NCI-H128 (cell line): ENCODE data around the gene RIT1.

Experiments used
- DNase-seq: peaks from one replicate; lab custom pipeline; 2025; ENCODE audit not compliant: unreplicated experiment; lab: John Stamatoyannopoulos, UW

The RIT1 gene

DNA sequence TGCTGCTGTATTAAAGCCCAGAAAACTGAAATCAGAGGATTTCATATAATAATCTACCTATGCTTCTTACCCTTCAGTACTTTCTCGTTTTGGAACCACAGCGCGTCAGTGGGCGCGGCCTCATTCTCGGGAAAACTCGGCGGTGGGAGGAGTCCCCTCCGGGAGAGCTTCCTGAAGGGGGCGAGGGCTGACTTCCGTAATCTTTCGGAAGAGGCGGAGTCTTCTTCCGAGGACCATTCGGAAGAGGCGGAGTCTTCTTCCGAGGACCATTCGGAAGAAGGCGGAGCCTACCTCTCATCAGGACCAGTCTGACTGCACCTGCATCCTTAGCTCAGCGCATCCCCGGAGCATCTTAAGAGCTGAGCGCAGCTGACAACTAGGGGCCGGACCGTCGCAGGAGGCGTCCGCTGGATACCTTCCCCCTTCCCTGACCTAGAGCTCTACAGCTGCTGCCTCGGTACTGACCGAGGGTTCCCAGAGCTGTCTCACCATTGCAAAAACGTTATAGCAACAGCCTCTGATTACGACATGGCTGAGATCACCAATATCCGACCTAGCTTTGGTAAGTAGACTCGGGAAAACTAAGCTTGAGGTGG is 51.8 kb downstream of the RIT1 start, which contains the start of gene SYT11:
SYT11 (plus strand) TSS at position 334 of the 596 bp plus-strand sequence; CDS start at position 529, 195 bp downstream.
- DNase-seq, result peak; percentile 99

DNA sequence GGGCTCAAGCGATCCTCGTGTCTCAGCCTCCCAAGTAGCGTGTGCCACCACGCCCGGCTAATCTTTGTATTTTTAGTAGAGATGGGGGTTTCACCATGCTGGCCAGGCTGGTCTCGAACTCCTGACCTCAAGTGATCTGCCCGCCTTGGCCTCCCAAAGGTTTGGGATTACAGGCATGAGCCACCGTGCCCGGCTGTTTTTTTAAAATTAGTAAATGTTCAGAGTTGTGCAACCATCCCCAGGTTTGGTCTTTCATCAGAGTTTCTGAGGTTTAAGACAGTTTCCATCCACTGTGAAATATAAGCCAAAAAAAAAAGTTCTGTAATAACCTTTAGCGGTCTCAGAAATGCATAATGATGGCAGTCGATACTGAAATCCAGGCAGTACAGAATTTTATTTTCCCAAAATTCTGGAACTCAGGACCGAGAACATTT is 52.3 kb downstream of the RIT1 start:
- DNase-seq, result no peak

DNA sequence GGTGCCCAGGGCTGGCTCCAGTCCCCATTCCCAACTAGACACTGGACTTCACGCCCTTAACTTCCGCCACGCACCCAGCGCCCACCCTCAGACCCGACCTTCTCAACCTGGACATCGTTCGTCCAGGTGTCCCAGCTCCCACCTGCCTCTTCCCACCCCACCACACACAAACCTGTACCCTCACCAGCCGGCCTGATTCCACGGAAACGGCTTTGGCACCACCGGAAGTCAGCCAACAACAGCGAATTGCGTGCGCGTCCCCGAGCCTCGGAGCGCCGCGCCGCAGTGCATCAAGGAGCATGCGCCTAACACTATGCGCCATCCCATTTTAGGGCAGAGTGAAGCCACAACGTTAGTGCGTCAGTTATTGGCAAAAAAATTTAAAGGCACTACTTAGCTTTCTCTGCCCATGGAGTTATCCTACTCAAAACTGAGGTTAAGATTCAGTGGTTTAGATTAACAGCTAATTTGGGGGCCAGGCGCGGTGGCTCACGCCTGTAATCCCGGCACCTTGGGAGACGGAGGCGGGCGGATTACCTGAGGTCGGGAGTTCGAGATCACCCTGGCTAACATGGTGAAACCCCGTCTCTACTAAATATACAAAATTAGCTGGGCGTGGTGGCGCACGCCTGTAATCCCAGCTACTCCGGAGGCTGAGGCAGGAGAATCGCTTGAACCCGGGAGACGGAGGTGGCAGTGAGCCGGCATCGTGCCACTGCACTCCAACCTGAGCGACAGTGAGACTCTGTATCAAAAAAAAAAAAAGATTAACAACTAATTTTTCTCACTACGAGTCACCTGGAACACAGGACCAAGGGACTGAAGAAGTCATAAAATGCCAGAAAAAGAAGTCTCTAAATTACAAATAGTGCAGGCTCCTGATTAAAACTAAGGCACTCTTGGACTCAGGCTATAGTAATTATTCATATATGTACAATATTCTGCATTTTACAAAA is 53.9 kb downstream of the RIT1 start, which contains the start of gene GON4L:
GON4L (minus strand) TSS at position 240 of the 956 bp plus-strand sequence. CDS start 3,434 bp downstream, outside the sequence.
- peak; percentile 91 for DNase-seq

DNA sequence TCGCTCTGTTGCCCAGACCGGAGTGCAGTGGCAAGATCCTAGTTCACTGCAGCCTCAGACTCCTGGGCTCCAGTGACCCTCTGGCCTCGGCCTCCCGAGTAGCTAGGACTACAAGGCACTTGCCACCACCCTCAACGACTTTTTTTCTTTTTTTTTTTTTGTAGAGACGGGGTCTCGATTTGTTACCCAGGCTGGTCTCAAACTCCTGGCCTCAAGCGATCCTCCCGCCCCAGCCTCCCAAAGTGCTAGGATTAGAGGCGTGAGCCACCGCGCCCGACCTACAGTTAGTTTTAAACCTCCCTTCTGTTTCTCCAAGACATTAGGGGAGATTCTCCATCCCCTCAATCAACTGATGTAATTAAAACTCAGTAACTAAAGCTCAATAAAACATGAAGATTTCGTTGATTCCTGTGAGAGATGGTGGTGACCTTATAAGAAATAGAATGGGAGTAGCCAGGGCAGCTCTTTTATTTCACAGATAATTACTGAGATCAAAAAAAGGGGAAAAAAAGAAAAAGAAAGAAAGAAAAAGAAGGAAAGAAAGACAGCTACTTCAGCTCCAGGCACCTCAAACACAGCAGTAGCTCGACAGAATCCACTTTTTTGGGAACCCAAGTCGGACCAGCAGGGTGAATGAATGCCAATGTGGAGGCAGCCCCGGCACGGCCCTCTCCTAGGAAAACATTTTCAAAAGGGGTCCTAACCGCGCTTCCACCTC is 54.7 kb downstream of the RIT1 start:
- DNase-seq, result no peak

DNA sequence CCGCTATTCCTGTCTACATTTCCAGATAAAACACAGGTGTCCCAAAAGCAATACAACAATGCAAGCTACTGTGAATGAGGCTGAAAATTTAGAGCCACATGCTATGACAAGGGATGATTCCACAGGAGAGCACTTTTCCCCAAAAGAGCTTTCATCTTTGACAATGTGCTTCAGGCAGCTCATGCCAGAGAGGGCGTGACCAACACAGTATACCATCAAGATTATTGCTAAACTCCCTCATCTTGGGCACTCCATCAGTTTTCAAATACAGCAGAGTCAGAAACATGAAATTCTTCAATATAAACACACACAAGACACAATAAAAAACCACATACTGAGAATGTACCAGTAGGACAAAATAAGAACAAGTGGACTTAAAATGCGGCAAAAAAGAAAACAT is 60.8 kb downstream of the RIT1 start:
- DNase-seq, result no peak

DNA sequence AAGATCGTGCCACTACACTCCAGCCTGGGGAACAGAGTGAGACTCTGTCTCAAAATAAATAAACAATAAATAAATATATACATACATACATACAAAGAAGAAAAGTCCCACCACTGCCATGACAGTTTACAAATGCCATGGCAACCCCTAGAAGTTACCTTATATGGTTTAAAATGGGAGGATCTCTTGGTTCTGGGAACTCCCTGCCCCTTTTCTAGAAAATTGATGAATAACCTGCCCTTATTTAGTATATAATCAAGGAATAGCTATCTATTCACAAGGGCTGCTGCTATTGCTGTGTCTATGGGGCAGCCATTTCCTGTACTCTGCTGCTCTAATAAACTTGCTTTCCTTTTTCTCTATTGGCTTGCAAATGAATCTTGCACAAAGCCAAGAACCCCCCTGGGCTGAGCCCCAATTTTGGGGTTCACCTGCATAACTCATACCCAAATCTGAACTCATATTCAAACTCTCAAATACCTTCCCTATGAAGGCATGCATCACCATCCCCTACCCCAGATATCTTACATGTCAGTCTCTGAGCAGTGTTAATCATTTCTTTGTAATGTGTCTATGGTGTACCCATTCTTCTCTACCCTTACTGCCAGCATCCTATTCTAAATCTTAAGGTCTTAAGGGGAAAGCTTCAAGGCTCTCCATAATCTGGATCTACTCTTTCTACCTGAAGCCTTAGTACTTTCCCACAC is 63.2 kb downstream of the RIT1 start:
- no peak for DNase-seq
